Smooth muscle cell of trachea (primary cell): ENCODE measurements around the gene HPSE. TPM values are rescaled to one million over a fixed set of nuclear protein-coding genes. Genes with fewer than 3 reads are reported as not detected.

Source experiments
- total RNA-seq: library from RNA; depleted of rRNA; stranded (reverse); fragments of >200 nt; gene quantifications from 2 replicates; pipeline ENCODE4 v1.2.1, GENCODE V29; 2014

The HPSE gene
- total RNA-seq, result 0.50 and 1.6 TPM in 2 replicates

DNA sequence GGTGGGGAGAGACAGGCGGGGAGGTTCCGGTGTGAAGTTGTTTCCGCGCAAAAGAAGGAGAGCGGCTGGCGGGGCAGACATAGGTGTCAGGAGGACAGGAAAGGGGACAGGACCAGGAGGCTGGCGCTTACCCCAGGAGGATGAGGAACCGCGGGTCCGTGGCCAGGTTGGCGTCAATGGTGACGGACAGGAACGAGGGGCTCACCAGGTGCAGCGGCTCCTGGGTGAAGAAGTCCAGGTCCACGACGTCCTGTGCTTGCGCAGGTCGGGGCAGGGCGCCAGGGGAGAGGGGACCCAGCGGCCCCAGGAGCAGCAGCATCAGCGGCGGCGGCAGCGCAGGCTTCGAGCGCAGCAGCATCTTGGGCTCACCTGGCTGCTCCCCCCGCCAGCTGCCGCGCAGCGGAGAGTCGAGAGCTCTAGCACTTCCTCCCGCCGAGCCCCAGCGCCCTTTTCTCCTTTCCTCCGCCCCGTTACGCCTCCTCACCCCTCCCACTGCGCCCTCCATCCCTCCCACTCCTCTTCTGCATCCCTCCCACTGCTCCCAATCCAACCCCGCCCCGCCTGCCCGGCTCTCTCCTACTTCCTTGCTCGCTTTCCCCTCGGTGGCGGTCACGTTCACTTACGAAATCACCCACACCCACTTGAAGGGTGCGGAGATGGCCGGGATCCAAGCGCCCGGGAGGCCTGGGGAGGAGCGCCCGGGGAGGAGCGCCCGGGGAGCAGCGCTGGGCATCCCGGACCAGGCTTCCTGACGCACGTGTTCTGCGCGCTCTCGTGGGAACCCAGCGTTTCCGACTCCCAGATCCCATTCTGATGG lies at the start of gene HPSE:
TSS of gene HPSE (minus strand) at position 424 of the 817 bp plus-strand sequence. CDS start at position 358, 66 bp downstream.

GRCh38 chr4:83284193-83285054 lies 50.2 kb downstream of the HPSE start, which contains the start of gene COQ2:
Gene COQ2 (minus strand): TSS chr4:83284798. CDS start chr4:83284764, 34 bp downstream.

Other genes with a start within 250 kb of the HPSE start
- gene PLAC8, start 220.1 kb downstream of the HPSE start, total RNA-seq, result 0.29 TPM in 1 of 2 replicates, not detected in the other
- gene COQ2, start 50.0 kb downstream of the HPSE start, total RNA-seq, result 8.9 and 25.3 TPM in 2 replicates
- gene HELQ, start 121.0 kb upstream of the HPSE start, total RNA-seq, result 18.6 and 22.2 TPM in 2 replicates
- 15.4 and 36.2 TPM in 2 replicates for gene MRPS18C, start 121.2 kb upstream of the HPSE start, total RNA-seq
- 23.8 and 26.0 TPM in 2 replicates for gene ABRAXAS1, start 150.3 kb upstream of the HPSE start, total RNA-seq
- 13.6 and 20.8 TPM in 2 replicates for gene GPAT3, start 201.3 kb upstream of the HPSE start, total RNA-seq